Kidney (tissue), 14 donors: ENCODE data around the gene MSH5. TPM values are rescaled to one million over a fixed set of nuclear protein-coding genes. Genes with fewer than 3 reads are reported as not detected.

Experiments
- DNase-seq, 5 donors: peaks; one replicate each; pipeline ENCODE4 v3.0.0-alpha.2; 2013 to 2020
- FAIRE-seq: peaks from 2 replicates; lab custom pipeline; 2012; peaks lifted over from hg19 to GRCh38; lab: Jason Lieb, UNC
- H3K27ac ChIP-seq, 2 donors: one replicate each; pipeline ENCODE4 v1.7.0; 2013; ENCODE audit warnings: low read depth in 2 of 2, low read length in 2 of 2, inconsistent platforms in 1 of 2
- H3K27me3 ChIP-seq: one replicate; pipeline ENCODE4 v1.7.1; 2013; ENCODE audit warnings: low read length, inconsistent platforms; ENCODE audit not compliant: control insufficient read depth, insufficient read depth
- H3K36me3 ChIP-seq, 3 donors: one replicate each; pipeline versions ENCODE4 v1.7.0 to v1.7.1; 2013; ENCODE audit warnings: low read length in 3 of 3, control low read depth in 1 of 3, inconsistent platforms in 1 of 3; ENCODE audit not compliant: insufficient read depth in 3 of 3, control insufficient read depth in 2 of 3
- H3K4me1 ChIP-seq, 3 donors: one replicate each; pipeline versions ENCODE4 v1.7.0 to v1.7.1; 2013; ENCODE audit warnings: low read length in 3 of 3, inconsistent platforms in 1 of 3, low read depth in 1 of 3; ENCODE audit not compliant: control insufficient read depth in 2 of 3, insufficient read depth in 2 of 3
- H3K4me3 ChIP-seq, 3 donors: one replicate each; pipeline versions ENCODE4 v1.7.0 to v1.8.1; 2013; ENCODE audit warnings: low read length in 3 of 3, control low read depth in 1 of 3, inconsistent platforms in 1 of 3
- H3K9ac ChIP-seq, 3 donors: one replicate each; pipeline versions ENCODE4 v1.7.0 to v1.7.1; 2013; ENCODE audit warnings: low read length in 3 of 3, control low read depth in 1 of 3, inconsistent platforms in 1 of 3
- H3K9me3 ChIP-seq, 3 donors: one replicate each; pipeline versions ENCODE4 v1.7.0 to v1.7.1; 2013; ENCODE audit warnings: low read length in 3 of 3, control low read depth in 1 of 3, inconsistent platforms in 1 of 3; ENCODE audit not compliant: control insufficient read depth in 2 of 3, insufficient read depth in 1 of 3
- intact Hi-C: fragments of 100-400 bp; cut with DNase I; formaldehyde crosslinking; loops from one replicate; pipeline ENCODE4 v1.11.1; 2022
- polyA plus RNA-seq: library from polyadenylated mRNA; stranded (reverse); fragments of 350-450 nt; fragmentation: Illumina TruSeq; extraction: RNeasy Lipid Tissue Mini Kit (QIAGEN cat#74804); gene quantifications from one replicate; pipeline ENCODE4 v1.2.3, GENCODE V29; 2014; ENCODE audit warnings: low read depth, low replicate concordance; ENCODE audit not compliant: insufficient read depth
- total RNA-seq: library from RNA; stranded (reverse); fragmentation: NEBNext Ultra II Directional; extraction: Animal tissue kit (Norgen Biotek cat#: 25700); gene quantifications from one replicate; pipeline ENCODE4 v1.2.1, GENCODE V29; 2021
- TF ChIP-seq, protein P1 (sequence below): IDR thresholded peaks from 3 replicates; pipeline ENCODE4 v1.5.1; 2012; ENCODE audit warnings: mild to moderate bottlenecking, moderate library complexity, borderline replicate concordance; ENCODE audit not compliant: insufficient read depth; ENCODE audit errors: extremely low read depth
- donor health status: control.
- donor health status: control.
- donor health status: control.
- donor health status: control.
- donor health status: control.
- donor health status: DM: yes; HTN: yes; CAD: no.
- donor health status: Normal renal cell carcinoma (clear cell type).

Gene MSH5
- total and polyA plus RNA-seq, 2 donors from 2014 or later, result 14.4 to 23.7 TPM

DNA sequence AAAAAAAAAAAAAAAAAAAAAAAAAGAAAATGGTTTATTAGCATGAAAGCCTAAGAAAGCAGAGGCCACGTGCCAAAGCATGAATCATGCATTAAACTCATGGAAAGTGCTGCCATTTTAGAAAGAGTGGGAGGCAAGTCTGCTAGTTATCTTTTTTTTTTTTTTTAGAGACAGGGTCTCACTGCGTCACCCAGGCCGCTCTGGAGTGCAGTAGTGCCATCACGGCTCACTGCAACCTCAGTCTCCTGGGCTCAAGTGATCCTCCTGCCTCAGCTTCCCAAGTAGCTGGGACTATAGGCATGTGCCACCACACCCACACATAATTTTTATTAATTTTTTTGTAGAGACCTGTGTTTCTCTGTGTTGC, 32.2 kb downstream of the MSH5 start:
- Histone ChIP-seq H3K4me1 (peaks cover 0 to 16% (median 0%) of the 10 kb centered on the region in 3 donors), H3K27ac (no peak overlapping the region), H3K9ac (no peak overlapping the region), H3K4me3 (no peak overlapping the region), H3K27me3 (no peaks in the 10 kb centered on the region), H3K36me3 (no peaks in the 10 kb centered on the region), H3K9me3 (no peaks in the 10 kb centered on the region)
- FAIRE-seq (no peak), DNase-seq (no peak)
- TF ChIP-seq, protein P1, sequence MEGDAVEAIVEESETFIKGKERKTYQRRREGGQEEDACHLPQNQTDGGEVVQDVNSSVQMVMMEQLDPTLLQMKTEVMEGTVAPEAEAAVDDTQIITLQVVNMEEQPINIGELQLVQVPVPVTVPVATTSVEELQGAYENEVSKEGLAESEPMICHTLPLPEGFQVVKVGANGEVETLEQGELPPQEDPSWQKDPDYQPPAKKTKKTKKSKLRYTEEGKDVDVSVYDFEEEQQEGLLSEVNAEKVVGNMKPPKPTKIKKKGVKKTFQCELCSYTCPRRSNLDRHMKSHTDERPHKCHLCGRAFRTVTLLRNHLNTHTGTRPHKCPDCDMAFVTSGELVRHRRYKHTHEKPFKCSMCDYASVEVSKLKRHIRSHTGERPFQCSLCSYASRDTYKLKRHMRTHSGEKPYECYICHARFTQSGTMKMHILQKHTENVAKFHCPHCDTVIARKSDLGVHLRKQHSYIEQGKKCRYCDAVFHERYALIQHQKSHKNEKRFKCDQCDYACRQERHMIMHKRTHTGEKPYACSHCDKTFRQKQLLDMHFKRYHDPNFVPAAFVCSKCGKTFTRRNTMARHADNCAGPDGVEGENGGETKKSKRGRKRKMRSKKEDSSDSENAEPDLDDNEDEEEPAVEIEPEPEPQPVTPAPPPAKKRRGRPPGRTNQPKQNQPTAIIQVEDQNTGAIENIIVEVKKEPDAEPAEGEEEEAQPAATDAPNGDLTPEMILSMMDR, result no peak
- intact Hi-C loops, result no loop called here

DNA sequence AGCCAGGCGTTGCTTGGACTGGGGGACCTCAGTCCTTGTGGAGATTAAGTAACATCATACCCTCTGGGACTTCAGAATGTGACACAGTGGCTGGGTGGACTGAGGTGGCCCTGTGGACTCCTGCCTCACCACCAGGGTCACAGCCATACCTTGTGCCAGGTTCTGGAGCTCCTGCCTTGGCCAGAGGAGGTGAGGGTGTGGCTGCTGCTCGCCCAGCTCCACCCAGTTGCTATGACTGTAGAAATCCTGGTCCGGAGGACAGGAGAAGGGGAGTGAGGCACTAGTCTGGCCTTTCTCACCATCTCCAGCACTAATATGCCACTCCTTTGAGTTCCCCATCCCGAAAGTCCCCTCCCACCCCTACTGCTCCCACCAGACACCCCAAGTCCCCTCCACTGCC, 35.4 kb downstream of the MSH5 start:
- DNase-seq, result no peak

DNA sequence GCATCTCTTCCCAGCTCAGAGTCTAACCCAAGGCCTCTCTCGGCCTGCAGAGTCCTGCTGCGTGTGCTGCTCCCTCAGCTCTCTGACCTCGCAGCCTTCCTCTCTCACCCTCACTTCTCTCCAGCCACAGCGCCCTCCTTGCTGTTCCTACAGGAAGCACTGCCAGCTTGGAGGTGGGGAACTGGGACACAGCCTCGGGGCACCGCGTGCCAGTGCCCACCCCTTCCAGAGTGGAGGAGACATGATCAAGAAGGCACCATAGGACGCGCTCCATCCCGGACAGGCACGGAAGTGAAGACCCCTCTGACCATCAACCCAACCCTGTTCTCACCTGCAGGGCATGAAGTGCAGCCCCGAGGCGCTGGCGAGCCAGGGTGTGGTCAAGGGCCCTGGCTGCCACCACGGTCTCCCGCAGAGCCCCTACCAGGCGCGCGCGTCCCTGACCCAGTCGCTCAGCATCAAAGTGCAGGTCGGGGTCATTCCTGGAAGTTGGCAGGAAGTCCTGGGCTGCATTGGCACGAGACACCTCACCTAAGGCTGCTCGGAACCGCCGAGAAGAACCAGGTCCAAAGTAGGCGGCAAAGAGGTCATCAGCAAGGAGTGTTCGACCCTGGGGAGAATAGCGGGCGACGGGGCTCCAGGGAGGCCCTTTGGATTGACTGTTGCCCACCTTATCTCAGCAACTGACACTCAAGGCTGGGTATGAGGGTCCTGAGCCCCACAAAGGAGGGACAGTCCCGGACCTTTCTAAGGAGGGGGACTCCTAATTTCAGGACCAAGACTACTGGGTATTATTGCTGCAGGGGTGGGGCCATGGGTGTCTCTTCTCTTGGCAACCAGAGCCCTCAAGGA, 36.1 kb downstream of the MSH5 start:
- Histone ChIP-seq H3K9me3 (no peaks in the 10 kb centered on the region), H3K4me3 (peak overlapping the region in 1 of 3 donors; percentile 31), H3K27me3 (no peaks in the 10 kb centered on the region), H3K27ac (peak overlapping the region; percentile 77 to 92), H3K9ac (peak overlapping the region in 1 of 3 donors; percentile 19), H3K4me1 (peaks cover 0 to 19% (median 0%) of the 10 kb centered on the region in 3 donors), H3K36me3 (peaks cover 0 to 7% (median 0%) of the 10 kb centered on the region in 3 donors)
- TF ChIP-seq, protein P1, result no peak
- no peak for FAIRE-seq
- intact Hi-C loops, result no loop called here
- DNase-seq, result no peak

More for the DNA sequence above, 35.4 kb downstream of the MSH5 start:
- Histone ChIP-seq H3K4me1 (peaks cover 0 to 19% (median 0%) of the 10 kb centered on the region in 3 donors), H3K27me3 (no peaks in the 10 kb centered on the region), H3K9me3 (no peaks in the 10 kb centered on the region), H3K36me3 (peaks cover 0 to 1% (median 0%) of the 10 kb centered on the region in 3 donors), H3K9ac (peak overlapping the region in 1 of 3 donors; percentile 58), H3K27ac (peak overlapping the region; percentile 77 to 92), H3K4me3 (peak overlapping the region in 1 of 3 donors; percentile 13)
- TF ChIP-seq, protein P1, result no peak
- no peak for FAIRE-seq
- intact Hi-C loops, result no loop called here
